ENCODE results near the gene CATSPER3. TPM values are rescaled to one million over a fixed set of nuclear protein-coding genes. Genes with fewer than 3 reads are reported as not detected.

Gene CATSPER3
- total RNA-seq, 2 donors from 2014 or later = 0.52 TPM; not detected in 1

DNA sequence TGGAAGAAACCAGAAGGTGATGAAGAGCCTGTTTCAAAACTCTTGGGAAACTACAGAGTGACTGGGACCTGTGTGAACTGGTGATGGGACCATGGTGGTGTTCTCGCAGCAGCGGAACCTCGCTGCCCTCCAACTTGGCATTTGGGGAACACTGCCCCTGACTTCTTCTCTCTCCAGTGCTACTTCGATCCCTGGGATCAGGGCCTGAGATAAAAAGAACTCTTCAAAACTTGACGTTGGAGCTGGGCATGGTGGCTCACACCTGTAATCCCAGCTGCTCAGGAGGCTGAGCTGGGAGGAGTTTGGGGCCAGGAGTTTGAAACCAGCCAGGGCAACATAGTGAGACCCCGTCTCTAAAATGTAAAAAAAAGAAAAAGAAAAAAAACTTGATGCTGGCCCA is 48.2 kb downstream of the CATSPER3 start:
- Histone ChIP-seq H3K27me3 (no peaks in the 10 kb centered on the region), H3K36me3 (replicated peaks in 1 of 2; ENCODE audit: insufficient read depth in 1 of 2, low read depth in 2 of 2) (no peaks in the 10 kb centered on the region), H3K4me3 (no peak overlapping the region), H3K9me3 (no peaks in the 10 kb centered on the region), H3K27ac (no peak overlapping the region), H3K4me1 (peaks cover 16% of the 10 kb centered on the region)
- no peak for ATAC-seq
- no peak for TF ChIP-seq POLR2A (IDR thresholded peaks at IDR 0.05)
- TF ChIP-seq, protein P1, sequence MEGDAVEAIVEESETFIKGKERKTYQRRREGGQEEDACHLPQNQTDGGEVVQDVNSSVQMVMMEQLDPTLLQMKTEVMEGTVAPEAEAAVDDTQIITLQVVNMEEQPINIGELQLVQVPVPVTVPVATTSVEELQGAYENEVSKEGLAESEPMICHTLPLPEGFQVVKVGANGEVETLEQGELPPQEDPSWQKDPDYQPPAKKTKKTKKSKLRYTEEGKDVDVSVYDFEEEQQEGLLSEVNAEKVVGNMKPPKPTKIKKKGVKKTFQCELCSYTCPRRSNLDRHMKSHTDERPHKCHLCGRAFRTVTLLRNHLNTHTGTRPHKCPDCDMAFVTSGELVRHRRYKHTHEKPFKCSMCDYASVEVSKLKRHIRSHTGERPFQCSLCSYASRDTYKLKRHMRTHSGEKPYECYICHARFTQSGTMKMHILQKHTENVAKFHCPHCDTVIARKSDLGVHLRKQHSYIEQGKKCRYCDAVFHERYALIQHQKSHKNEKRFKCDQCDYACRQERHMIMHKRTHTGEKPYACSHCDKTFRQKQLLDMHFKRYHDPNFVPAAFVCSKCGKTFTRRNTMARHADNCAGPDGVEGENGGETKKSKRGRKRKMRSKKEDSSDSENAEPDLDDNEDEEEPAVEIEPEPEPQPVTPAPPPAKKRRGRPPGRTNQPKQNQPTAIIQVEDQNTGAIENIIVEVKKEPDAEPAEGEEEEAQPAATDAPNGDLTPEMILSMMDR (IDR thresholded peaks at IDR 0.05) = no peak
- intact Hi-C loops (cut with DNase I) = no loop called here
- DNase-seq = no peak
- WGBS, 2 donors = 92 to 93% methylated on average over 6 of the region's 6 CpGs

DNA sequence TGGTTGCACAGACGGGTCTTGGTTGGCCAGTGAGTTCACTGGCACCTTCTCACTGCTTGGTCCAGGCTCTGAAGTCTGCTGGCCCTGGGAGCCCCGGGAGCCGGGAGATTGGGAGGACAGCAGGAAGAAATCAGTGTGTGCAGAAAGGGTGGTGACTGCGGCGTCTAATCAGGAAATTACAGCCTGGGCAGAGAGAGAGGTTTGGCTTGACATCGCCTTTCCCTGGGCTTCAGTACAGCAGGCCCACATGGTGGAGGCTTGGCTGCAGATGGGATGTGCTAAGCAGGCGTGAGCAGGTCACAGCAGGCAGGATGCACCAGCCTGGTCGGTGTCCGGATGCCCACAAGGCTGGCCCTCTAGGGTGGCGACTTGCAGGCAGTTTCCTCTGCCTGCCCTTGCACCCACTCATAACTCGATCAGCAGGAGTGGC is 49.2 kb downstream of the CATSPER3 start:
- H3K27ac ChIP-seq = no peak overlapping the region
- H3K36me3 ChIP-seq (replicated peaks in 1 of 2; ENCODE audit: insufficient read depth in 1 of 2, low read depth in 2 of 2) = no peaks in the 10 kb centered on the region
- TF ChIP-seq, protein P1 (IDR thresholded peaks at IDR 0.05) = no peak
- TF ChIP-seq POLR2A (IDR thresholded peaks at IDR 0.05) = no peak
- peaks cover 16% of the 10 kb centered on the region for H3K4me1 ChIP-seq
- H3K27me3 ChIP-seq = no peaks in the 10 kb centered on the region
- DNase-seq (peak in 1 of 4 donors; percentile 6), ATAC-seq (no peak)
- H3K9me3 ChIP-seq = no peaks in the 10 kb centered on the region
- intact Hi-C loops (cut with DNase I) = no loop called here
- WGBS, 2 donors = 92 to 94% methylated on average over 10 to 11 of the region's 11 CpGs
- H3K4me3 ChIP-seq = no peak overlapping the region

DNA sequence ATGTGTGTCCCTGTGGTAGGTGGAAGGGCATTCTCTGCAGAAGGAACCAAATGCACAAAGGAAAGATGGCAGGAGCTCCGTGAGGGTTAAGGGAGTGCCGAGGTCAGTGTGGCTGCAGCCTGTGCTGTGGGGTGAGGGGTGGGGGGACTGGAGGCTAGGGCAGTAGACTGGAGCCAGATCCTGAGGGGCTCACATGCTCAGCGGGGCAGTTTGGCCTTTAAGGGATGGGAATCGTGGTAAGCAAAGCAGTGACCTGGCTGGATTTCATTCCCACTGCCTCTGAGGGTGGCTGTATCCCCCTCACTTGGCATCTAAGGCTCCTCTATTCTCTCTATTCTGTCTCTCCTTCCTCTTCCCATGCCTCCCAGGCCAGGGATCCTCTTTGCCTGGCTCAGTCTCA is 50.8 kb downstream of the CATSPER3 start:
- H3K4me1 ChIP-seq = peaks cover 16% of the 10 kb centered on the region
- intact Hi-C loops (cut with DNase I) = no loop called here
- no peak for DNase-seq
- no peak overlapping the region for H3K27ac ChIP-seq
- no peaks in the 10 kb centered on the region for H3K27me3 ChIP-seq
- no peak for TF ChIP-seq POLR2A (IDR thresholded peaks at IDR 0.05)
- TF ChIP-seq, protein P1 (IDR thresholded peaks at IDR 0.05) = no peak
- no peaks in the 10 kb centered on the region for H3K9me3 ChIP-seq
- WGBS, 2 donors = 92 to 95% methylated on average over 4 of the region's 4 CpGs
- no peak overlapping the region for H3K4me3 ChIP-seq
- ATAC-seq = no peak
- H3K36me3 ChIP-seq (replicated peaks in 1 of 2; ENCODE audit: insufficient read depth in 1 of 2, low read depth in 2 of 2) = no peaks in the 10 kb centered on the region

DNA sequence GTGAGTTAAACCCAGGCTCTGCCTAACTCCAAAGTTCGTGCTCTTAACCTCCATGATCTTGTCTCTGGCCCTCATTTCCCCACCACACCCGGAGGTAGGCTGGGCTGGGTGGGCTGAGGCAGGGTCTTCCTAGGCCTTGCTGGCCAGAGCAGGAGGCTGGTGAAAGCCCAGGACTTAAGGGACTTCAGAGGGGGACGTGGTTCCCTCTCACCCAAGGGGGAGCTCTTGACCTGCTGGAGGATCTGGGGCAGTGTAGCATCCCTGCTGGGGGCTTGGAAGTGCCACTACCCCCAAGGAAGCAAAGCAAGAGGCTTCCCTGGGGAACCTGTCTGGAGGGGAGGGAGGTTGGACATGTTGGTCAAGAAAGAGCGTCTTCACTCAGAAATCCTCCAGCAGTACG is 51.6 kb downstream of the CATSPER3 start:
- no peaks in the 10 kb centered on the region for H3K27me3 ChIP-seq
- no peak for ATAC-seq
- DNase-seq = no peak
- H3K9me3 ChIP-seq = no peaks in the 10 kb centered on the region
- H3K36me3 ChIP-seq (replicated peaks in 1 of 2; ENCODE audit: insufficient read depth in 1 of 2, low read depth in 2 of 2) = no peaks in the 10 kb centered on the region
- intact Hi-C loops (cut with DNase I) = no loop called here
- H3K4me3 ChIP-seq = no peak overlapping the region
- TF ChIP-seq POLR2A (IDR thresholded peaks at IDR 0.05) = no peak
- TF ChIP-seq, protein P1 (IDR thresholded peaks at IDR 0.05) = no peak
- WGBS, 2 donors = 84 to 93% methylated on average over 3 to 5 of the region's 5 CpGs
- H3K27ac ChIP-seq = no peak overlapping the region
- peaks cover 10% of the 10 kb centered on the region for H3K4me1 ChIP-seq

DNA sequence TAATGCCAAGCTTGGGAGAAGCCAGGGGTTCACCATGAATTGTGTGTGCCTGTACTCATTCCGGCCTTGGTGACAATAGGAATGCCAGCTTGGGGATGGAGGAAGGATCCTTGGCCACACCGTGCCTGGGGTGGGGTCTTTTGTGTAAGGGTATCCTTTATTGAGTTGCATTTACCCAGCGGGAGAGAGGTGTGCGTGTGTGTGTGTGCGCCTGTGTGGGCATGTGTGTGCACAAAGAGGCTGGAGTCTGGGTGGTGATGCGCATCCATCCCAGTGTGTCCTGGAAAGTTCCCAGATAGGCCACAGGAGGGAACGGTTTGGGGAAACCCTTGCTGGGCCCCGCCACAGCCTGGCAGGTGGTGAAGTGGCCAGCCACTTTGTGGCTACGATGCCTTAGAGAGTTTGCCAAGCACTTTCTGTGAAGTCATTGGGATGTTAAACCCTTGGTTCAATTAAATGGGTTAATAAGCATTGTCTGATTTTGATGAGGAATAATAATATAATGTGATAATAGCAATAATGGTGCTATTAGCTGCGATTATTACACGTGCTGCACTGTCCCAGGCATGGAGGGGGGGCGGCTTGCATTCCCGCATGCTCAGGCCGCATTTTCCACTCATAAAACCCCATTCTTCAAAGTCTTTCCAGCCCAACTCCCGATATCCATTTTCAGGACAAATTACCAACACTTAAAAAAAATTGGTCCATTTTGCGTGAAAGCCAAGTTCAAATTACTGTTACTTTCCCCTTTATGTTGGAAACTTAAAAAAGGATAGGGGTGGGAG is 52.6 kb downstream of the CATSPER3 start:
- DNase-seq (no peak), ATAC-seq (no peak)
- intact Hi-C loops (cut with DNase I) = no loop called here
- H3K27me3 ChIP-seq = no peaks in the 10 kb centered on the region
- TF ChIP-seq, protein P1 (IDR thresholded peaks at IDR 0.05) = no peak
- TF ChIP-seq POLR2A (IDR thresholded peaks at IDR 0.05) = no peak
- 82 to 93% methylated on average over 15 to 16 of the region's 16 CpGs for WGBS, 2 donors
- peaks cover under 1% of the 10 kb centered on the region for H3K4me1 ChIP-seq
- H3K9me3 ChIP-seq = no peaks in the 10 kb centered on the region
- H3K36me3 ChIP-seq (replicated peaks in 1 of 2; ENCODE audit: insufficient read depth in 1 of 2, low read depth in 2 of 2) = no peaks in the 10 kb centered on the region
- no peak overlapping the region for H3K27ac ChIP-seq
- no peak overlapping the region for H3K4me3 ChIP-seq
